ENCODE measurements around the gene RIPPLY2.
"Not testable (repeated sequence)": the region's sequence is repeated elsewhere in the genome, so short reads cannot be mapped to it uniquely, and the experiment has no call there.

Gene RIPPLY2, protein sequence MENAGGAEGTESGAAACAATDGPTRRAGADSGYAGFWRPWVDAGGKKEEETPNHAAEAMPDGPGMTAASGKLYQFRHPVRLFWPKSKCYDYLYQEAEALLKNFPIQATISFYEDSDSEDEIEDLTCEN

DNA sequence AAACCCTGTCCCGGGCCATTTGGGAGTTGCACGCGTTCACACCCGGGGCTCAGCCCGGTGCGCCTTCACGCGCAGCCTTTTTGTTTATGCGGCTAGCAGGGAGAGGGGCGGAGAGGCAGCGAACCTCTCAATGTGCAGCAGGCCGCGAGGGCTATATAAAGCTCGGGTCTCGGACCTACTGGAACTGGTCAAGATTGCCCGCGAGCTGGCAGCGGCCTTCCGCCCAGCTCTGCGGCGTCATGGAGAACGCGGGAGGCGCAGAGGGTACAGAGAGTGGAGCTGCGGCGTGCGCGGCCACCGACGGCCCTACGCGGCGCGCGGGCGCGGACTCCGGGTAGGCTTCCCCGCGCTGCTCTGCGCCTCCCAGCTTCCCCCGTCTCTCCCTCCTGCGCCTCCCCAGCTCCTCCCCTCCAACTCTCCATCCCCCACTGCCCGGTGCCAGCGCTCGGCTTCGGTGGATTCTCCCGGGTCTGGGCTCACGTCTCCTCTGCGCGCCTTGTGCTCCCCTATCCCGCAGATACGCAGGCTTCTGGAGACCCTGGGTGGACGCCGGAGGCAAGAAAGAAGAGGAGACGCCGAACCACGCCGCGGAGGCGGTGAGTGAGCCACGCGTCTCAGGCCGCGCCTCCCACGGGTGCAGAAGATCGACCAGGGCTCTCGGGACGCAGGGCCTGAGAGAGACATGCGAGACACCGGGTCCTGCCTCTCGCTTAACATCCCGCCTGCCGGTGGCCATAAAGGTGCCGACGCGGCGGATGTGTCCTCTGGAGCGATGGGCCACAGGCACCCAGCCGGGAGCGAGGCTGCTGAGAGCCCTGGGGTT is at the start of gene RIPPLY2:
Gene RIPPLY2, plus strand, starts transcription at position 183 of the 823 bp plus-strand sequence. Its CDS starts 57 bp downstream, at position 240.
- DNase-seq = no peak

DNA sequence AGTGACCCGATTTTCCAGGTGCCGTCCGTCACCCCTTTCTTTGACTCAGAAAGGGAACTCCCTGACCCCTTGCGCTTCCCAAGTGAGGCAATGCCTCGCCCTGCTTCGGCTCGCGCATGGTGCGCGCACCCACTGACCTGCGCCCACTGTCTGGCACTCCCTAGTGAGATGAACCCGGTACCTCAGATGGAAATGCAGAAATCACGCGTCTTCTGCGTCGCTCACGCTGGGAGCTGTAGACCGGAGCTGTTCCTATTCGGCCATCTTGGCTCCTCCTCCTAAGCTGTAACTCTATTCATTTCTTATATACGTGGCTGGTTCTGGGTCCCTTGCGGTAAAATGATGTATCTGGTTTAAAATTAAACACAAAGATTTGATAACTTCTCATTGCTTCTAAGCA is 49.7 kb upstream of the RIPPLY2 start:
- DNase-seq = not testable (repeated sequence)

DNA sequence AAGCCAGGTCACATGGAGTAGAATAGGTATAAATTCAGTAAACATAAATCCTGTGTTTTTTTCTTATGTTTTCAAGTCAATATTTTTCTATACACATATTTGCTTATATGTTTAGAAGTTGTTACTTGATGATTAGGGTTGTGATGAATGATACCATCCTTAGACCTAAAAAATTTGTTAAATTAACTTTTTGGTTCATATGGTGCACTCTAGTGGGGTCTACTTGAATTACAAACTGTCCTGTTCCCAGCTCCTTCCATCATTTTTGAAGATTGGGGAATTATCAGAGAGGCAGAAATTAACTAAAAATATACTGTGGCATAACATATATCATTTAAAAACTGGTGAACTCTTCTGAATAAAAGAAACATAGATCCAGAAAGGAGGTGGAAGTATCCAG is 48.3 kb upstream of the RIPPLY2 start:
- DNase-seq = no peak

DNA sequence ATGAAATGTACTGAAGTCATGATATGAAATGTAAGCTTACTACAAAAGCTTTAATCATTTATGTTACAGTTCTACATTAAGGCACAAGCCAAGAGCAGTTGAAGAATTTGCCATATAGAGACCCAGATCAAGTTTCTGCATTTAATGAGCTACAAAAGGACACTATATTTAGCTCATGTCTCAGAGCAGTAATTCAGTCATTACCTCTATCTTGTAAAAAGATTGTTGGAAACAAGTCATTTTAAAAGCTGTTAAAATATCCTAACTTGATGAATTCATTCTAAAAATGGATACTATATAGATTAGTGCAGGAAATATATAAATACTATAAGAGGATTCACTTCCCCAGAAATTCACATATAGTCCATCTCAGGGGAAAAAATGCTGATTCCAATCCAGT is 45.2 kb upstream of the RIPPLY2 start:
- no peak for DNase-seq

DNA sequence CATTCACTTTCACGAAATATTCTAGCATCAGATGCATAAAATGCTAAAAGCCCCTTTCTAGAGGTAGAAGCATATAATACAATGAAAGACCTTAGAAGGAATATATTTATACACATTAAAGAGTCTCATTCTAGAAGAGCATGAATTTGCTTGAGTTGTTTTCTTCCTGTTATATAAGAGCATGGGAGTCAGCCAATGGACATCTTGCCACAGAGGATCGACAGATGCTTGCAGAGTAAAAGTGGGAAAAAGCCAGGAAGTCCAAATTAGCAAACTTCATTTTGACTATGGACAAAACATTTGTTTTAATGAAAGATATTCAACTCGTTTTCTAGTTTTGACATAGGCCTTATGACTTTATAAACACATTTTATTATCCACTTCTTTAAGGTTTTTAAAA is 44.2 kb upstream of the RIPPLY2 start:
- DNase-seq = no peak

DNA sequence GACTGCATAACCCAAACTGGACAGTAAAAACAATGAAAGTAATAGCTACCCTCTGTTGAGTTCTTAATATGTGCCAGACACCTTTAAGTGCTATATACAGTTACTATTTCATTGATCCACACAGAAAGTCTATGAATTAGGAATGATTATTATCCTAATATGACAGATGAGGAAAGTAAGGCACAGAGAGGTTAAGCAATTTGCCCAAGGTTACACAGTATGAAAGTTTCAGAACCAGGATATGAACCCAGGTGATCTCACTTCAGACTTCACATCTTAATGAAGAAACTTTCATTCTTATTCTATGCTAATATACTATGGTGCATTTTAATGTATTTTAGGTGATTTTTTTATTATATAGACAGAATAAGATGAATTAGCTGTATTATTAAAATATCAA is 40.6 kb upstream of the RIPPLY2 start:
- DNase-seq = no peak

DNA sequence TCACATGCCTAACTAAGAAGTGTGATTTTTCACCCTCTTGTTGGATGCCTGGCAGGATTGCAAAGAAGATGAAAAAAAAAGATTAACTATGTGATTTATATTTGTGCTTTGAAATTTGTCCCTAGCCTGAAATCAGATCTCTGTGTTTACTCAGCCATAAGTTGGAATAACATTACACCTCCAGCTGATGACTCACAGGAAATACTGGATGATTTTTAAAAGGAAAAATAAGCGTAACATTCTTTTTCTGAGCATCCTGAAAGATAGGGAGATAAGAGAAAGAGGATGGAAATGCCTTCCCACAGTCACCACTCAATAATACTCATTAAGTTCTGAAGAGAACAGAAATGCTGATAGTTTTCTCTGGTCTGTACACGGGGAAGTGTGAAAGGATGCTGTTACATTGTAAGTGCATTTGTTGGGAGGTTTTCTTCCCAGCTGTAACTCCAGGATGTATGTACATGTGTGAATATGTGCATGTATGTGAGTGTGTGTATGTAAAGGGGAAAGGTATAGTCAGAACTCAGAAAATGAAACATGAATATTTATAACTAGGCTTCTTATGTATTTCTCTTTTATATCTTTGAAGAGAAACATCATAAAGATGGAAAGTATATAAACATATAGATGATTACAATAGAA is 37.4 kb upstream of the RIPPLY2 start:
- DNase-seq = no peak

DNA sequence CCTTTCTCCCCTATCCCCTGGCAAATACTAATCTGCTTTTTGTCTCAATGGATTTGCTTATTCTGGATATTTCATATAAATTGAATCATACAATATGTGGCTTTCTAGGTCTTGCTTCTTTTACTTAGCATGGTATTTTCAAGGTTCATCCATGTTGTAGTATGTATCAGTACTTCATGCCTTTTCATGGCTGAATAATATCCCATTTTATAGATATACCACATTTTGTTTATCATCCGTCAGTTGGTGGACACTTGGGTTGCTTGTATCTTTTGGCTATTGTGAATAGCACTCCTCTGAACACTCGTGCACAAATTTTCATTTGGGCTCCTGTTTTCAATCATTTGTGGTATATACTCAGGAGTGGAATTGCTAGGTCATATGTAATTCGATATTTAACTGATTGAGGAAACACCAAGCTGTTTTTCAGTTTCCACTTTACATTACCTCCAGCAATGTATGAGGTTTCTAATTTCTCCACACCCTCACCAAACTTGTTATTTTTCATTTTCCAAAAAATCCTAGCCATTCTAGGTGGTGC is 30.5 kb upstream of the RIPPLY2 start:
- no peak for DNase-seq

DNA sequence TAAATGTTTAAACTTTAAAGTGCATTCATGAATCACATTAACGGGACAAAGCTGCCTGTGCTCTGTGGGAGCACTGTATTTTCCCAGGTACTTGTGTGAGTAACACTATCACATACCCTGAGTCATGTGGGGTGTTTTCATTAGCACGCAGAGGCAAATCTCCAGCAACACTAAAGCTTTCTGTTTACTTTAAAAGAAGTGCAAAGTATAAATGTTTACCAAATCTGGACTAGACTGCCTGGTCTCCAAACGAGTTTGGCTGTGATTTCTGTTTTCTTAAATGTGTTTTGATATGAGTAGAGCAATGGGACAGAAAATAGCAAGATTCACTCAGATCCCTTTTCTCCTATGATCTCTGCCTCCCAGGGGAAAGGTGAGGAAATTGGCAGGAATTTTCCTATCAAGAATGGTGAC is 28.8 kb upstream of the RIPPLY2 start:
- no peak for DNase-seq

DNA sequence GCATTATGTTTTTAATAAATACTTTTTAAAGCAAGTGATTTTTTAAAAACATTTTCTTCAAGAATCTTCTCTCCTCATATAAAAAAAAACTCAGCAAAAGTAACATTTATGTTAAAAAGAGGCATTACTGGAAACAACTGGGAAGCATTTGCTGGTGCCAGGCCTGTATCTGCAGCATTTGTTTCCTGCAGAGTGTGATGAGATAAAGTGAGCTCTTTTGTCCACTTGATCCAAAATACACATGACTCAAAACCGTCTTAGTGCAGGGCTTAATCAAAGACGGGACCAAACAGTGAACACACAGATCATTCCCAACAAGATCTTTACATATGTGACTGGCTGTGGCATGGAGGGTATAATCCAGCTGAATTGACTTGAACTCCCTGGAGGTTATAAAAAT is 28.3 kb upstream of the RIPPLY2 start:
- DNase-seq = no peak

DNA sequence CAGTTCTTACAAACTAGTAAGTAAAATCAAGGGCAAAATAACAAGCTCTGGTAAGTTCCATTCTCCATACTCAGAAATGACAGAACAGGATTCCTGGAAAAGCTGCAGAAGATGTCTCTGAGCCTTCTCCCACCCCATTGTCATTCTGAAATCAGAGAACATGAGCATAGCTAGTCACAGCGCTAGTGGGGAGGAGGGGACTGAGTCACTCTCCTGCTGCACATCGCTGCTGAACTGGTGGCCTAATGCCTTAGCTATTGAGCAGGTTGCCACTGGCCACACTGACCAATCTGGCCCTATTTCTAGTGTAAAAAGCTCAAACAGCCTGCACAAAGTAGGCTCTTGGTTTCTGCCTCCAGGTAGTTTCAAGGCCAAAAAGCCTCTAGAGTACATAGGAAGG is 26.1 kb upstream of the RIPPLY2 start:
- DNase-seq = no peak

DNA sequence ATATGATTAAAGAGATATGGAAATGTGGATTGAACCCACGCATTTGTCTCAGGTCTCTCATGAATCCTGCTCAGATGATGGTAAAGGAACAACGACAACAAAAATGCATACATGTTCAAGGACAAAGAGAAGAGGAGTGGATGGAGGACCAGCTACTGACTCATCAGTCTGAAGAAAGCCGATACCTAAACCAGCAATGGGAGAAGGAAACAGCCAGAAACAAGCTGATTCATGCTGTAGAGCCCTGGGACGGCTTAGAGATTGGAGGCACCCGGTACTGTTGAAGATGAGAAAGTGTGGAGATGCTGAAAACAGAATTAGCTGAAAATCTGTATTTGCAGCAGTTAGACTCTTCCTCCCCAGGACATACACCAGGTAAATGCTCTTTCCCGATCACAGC is 14.4 kb upstream of the RIPPLY2 start:
- no peak for DNase-seq

DNA sequence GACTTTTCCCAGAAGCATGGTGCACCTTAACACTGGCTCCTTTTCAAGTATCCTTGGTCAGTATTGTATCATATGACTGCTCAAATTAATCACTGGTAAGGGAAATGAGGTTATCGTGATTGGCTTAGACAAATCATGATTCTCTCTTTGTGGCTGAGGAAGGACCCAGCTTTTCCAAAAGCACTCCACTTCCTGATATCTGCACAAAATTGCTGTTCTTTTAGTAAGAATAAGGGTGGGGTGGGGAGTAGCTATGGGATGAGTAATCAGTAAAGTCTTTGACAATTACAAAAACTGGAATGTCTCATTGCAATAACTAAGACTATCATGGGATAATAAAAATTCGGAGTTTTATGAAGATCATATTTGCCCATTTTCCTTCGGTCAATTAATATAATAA is 9.0 kb upstream of the RIPPLY2 start:
- DNase-seq = no peak

DNA sequence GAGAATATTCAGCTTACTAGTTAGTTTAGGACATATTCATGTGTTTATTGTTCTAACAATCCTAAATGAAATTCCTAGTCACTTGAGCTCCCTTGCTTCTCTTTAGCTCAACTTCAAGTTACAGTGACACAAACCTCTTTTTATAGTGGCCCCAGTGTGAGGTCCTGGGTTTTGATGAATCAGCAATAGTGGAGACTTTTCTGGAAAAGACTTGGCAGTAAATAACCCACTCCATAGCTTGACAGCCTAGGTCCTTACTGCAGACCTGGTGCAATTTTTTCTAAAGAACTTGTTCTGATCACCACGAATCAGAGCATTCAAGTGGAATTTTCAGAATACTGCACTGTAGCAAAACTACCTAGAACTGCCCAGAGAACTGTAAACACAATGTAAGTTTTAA is 6.9 kb upstream of the RIPPLY2 start:
- DNase-seq = no peak

DNA sequence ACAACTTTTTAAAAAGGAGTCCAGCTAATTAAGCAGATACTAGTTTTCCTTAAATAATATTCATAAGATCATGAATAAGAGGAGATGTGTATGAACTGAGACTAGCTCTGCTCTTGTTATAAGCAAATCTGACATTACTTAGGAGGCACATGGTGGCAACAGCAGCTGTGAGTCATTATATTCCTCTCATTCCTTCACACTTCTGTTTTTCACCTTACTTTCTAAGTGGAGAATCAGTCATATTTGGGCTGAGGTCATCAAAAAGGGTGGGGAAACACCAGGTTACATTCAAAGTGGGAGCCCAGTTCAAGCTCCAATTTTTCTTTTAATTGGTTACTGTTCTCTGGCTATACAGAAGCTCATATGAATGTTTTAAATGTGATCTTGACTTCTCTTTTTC is 6.0 kb upstream of the RIPPLY2 start:
- DNase-seq = no peak

DNA sequence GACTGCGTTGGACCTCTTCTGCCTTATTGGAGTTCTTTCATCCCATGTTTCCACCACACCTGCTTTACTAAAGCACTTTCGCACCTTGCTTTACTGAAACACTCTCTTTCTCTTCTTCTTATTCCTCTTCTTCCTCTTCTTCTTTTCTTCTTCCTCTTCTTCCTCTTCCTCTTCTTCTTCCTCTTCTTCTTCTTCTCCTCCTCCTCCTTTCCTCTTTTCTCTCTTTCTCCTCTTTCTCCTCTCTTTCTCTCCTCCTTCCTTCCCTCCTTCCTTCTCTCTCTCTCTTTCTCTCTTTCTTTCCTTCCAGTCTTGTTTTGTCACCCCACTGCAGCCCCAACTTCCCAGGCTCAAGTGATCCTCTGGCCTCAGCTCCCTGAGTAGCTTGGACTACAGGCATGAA is 4.0 kb upstream of the RIPPLY2 start:
- no peak for DNase-seq

DNA sequence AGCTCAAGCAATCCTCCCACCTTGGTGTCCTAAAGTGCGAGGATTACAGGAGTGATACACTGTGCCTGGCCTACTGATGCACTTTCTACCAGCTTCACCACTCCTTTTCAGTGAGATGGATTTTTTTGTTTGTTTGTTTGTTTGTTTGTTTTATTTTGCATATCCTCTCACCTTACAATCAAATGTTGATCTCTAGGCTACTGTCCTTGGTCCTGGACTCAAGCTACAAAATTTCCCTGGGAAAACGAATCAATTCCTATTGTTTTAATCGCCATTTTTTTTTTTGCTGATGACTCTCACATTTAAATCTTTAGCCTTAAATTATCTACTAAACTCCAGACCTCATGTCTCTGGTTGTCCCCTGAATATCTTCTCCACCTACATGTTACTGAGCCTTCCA is 3.5 kb upstream of the RIPPLY2 start:
- no peak for DNase-seq

DNA sequence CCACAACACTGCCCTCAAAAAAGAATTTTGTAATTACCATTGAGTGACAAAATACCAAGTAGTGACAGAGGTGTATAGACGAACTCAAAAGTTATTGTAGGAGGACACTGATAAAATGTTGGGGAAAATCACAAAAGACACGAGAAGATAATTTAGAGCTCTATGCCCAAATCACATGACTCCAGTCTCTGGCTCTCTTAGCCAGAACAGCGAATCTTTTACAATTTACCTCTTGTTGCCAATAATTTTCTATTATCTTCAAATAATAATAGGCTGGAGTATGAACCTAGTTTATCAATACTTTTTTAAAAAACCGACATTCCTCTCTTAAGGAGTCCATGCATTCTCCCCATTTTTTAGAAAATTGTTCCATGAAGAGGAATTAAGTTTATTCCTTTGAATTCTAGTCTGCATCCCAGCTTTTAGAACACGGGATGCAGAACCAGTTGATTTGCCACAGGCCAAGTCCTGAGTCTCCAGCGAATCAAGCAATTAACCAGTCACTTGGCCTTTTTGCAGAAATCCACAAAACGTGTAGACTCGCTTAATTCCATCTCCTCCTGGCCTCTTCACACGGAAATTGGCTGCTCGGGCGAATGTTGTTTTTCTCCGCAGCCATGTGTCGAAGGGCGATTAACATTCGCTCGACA is 507 bp upstream of the RIPPLY2 start:
- DNase-seq = no peak

DNA sequence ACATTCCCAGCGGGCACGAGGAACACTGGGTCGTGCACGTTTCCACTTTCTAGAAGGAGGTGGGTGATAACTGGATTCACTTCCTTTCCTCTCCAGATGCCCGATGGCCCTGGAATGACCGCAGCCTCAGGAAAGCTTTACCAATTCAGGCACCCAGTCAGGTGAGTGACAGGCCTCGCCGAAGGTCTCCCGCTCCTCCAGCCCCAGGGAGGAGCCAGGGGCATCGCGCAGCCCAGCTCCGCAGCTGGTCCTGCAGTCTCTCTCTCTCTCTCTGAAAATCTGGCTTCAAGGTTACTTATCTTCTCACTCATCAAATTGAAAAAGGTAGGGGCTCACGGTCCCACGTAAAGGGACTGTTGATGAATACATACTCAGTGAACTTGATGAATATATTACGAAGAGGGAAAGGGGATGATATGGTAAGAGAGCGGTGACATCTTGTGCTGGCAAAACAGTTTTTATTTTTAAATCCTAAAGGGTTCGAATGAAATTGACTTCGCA is 891 bp downstream of the RIPPLY2 start:
- no peak for DNase-seq

DNA sequence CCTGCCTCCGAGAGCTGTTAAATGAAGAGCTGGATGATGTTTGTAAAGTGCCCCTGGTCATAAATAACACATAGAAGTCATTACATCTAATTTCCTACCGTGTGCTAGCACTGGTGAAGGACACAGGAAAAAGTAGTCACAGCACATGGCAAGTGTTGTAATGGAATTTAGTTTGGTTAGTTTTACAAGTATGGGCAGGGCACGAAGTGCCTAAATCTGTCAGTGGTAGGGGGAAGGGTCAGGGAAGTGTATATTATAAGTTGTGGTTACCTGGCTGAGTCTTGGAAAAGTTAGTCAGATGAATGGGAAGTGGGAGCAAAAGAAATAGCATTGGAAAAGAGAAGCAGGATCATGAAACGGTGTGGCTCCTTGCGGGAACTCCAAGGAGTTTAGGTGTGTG is 1.6 kb downstream of the RIPPLY2 start:
- DNase-seq = no peak

DNA sequence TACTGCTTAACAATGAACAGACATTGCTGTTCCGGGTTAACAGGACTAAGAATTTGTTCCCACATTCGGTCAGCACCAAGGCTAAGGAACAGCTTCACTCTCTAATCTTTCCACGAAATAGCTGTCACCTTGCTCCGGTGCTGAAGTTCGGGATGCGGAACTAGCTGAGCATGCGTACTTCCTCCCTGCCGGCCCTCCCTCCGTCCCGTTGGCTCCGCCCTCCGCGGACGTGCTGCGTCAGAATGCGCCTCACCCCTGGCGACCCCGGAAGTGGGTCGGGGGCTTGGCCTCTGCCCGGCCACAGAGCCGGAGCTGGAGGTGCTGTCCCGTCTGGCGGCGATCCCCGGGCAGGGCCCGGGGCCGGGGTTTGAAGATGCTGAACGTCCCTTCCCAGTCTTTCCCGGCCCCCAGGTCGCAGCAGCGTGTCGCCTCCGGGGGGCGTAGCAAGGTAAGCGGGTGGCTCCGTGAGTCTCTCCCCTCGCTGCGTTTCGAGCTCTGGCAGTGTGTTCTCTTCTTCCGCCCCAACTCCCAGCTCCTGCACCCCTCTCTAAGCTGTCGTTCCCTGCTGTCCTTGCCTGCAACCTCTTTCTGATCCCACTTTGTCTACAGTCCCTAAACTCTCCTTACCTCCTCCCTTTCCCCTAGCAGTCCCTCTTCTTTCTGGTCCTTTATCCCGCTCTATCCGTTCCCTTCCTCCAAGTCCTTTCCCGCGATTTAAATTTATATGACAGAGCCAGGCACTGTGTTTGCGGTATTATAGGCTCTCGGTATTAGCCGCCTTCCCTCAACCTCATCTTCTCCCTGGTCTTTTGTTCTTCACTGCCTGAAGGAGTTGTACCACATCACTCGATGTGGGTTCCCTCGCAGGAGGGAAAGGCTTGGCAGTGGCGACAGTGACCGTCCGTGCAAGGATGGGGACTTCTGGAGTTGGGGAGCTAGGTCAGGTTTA is 6.5 kb downstream of the RIPPLY2 start, which contains the start of gene CYB5R4:
Gene CYB5R4, plus strand, starts transcription at position 280 of the 949 bp plus-strand sequence. Its CDS starts 94 bp downstream, at position 374.
- peak; percentile 89 to 92 for DNase-seq

DNA sequence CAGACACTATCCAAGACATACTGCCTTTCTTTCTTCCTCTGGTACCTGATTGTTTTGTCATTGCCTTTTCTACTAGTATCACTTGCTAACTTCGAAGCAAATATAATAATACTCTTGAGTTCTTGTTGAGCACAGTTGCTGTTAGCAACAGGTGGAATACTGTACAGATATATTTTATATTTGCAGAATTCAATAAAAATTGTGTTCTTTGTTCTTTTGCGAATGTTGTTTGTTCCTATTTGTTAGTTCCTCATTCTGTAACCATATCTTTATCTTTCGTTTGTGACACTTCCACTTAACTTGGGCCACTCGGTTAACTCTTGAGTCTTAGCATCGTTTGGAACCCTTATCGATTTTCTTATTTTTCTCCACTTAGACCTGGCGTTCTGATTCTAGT is 7.2 kb downstream of the RIPPLY2 start:
- DNase-seq = no peak
